ENCODE data around the gene RILPL1.

DNA sequence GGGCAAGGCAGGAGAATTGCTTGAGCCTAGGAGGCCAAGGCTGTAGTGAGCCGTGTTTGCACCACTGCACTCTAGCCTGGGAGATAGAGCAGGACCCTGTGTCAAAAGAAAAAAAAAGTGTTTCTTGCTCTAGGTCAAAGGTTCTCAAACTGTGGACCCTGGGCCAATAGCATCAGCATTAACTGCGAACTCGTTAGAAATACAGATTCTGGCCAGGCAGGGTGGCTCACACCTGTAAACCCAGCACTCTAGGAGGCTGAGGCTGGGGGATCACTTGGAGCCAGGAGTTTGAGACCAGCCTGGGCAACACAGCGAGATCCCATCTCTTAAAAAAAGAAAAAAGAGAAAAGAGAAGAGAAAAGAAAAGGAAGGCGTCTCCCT, 97.9 kb downstream of the RILPL1 start:
- TF ChIP-seq, protein P1, sequence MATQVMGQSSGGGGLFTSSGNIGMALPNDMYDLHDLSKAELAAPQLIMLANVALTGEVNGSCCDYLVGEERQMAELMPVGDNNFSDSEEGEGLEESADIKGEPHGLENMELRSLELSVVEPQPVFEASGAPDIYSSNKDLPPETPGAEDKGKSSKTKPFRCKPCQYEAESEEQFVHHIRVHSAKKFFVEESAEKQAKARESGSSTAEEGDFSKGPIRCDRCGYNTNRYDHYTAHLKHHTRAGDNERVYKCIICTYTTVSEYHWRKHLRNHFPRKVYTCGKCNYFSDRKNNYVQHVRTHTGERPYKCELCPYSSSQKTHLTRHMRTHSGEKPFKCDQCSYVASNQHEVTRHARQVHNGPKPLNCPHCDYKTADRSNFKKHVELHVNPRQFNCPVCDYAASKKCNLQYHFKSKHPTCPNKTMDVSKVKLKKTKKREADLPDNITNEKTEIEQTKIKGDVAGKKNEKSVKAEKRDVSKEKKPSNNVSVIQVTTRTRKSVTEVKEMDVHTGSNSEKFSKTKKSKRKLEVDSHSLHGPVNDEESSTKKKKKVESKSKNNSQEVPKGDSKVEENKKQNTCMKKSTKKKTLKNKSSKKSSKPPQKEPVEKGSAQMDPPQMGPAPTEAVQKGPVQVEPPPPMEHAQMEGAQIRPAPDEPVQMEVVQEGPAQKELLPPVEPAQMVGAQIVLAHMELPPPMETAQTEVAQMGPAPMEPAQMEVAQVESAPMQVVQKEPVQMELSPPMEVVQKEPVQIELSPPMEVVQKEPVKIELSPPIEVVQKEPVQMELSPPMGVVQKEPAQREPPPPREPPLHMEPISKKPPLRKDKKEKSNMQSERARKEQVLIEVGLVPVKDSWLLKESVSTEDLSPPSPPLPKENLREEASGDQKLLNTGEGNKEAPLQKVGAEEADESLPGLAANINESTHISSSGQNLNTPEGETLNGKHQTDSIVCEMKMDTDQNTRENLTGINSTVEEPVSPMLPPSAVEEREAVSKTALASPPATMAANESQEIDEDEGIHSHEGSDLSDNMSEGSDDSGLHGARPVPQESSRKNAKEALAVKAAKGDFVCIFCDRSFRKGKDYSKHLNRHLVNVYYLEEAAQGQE (IDR thresholded peaks at IDR 0.05) = no peak
- TF ChIP-seq, protein P2, sequence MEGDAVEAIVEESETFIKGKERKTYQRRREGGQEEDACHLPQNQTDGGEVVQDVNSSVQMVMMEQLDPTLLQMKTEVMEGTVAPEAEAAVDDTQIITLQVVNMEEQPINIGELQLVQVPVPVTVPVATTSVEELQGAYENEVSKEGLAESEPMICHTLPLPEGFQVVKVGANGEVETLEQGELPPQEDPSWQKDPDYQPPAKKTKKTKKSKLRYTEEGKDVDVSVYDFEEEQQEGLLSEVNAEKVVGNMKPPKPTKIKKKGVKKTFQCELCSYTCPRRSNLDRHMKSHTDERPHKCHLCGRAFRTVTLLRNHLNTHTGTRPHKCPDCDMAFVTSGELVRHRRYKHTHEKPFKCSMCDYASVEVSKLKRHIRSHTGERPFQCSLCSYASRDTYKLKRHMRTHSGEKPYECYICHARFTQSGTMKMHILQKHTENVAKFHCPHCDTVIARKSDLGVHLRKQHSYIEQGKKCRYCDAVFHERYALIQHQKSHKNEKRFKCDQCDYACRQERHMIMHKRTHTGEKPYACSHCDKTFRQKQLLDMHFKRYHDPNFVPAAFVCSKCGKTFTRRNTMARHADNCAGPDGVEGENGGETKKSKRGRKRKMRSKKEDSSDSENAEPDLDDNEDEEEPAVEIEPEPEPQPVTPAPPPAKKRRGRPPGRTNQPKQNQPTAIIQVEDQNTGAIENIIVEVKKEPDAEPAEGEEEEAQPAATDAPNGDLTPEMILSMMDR (IDR thresholded peaks at IDR 0.05; ENCODE audit: low read depth, low read length, missing input control) = no peak
- TF ChIP-seq GABPA (IDR thresholded peaks at IDR 0.05 in 1 of 2, conservative IDR thresholded peaks at IDR 0.05 in 1 of 2) (no peak), ATF3 (IDR thresholded peaks at IDR 0.05) (no peak), RAD21 (IDR thresholded peaks at IDR 0.05) (no peak)
